IPS-11a (cell line): ENCODE measurements around the gene OR2T2.
"Not testable (repeated sequence)": the region's sequence is repeated elsewhere in the genome, so short reads cannot be mapped to it uniquely, and the experiment has no call there.

ENCODE experiments used
- H3K4me3 ChIP-seq: one replicate; pipeline ENCODE4 v1.5.1; 2013; ENCODE audit warnings: low read depth, low read length, control low read depth

The OR2T2 gene, protein sequence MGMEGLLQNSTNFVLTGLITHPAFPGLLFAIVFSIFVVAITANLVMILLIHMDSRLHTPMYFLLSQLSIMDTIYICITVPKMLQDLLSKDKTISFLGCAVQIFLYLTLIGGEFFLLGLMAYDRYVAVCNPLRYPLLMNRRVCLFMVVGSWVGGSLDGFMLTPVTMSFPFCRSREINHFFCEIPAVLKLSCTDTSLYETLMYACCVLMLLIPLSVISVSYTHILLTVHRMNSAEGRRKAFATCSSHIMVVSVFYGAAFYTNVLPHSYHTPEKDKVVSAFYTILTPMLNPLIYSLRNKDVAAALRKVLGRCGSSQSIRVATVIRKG

DNA sequence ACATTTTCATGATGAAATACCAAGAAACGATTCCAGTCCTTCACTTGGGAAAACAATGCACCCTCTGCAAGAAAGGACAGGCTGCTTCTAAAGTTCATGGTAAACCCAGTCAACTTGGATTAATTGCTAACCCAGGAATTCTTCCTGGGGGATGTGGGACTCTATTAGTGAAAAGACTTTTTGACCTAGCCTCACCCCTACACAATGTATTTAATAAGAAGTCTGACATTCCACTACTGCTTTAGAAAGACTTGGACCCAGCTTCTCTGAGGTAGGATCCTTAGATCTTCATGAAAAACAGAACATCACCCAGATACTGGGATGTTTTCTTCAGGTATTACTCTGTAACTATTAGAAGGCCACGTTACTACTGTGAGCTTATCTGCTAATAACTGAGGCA, at the start of gene OR2T2:
TSS of gene OR2T2 (plus strand) at position 239 of the 400 bp plus-strand sequence. CDS start 7,161 bp downstream, outside the sequence.
- H3K4me3 ChIP-seq: not testable (repeated sequence)

DNA sequence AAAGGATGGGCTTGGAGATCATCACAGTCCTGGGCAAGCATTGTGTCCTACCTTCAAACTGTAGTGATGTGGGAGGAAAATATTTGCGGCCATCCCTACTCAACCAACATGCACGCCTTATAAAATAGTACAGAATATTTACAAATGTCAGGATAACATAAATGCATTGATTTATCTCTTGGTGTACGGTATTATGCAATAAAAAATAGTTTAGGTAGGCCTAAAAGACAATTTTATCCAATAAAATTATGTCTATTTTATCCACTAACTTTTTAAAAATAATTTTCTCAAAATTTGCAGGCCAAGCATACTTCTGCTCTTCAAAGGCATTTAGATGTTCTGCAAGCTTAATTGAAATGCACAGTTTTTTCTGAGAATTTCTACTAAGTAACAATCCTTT, 42.7 kb upstream of the OR2T2 start, which contains the start of gene OR2T1:
TSS of gene OR2T1 (plus strand) at position 301 of the 400 bp plus-strand sequence. CDS start 3,100 bp downstream, outside the sequence.
- no peak within 1 kb of the TSS for H3K4me3 ChIP-seq

DNA sequence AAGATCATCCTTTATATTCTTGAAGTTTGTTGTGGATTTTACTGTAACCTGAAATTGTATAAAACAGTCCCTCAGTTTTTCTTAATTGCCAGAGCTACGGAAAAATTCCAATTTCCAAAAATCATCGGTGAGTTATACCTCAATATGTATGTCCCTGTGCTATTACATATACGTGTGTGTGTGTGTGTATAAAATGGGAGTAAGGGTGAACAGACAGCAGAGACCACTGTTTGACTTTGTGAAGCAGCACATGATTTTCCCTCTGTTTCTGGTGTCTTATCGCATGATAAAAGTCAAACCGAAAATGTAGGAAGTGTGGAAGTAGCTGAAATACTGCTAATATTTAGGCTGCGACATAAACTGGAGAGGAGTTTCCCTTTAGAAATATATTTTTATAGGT, 41.4 kb upstream of the OR2T2 start:
- no peak overlapping the region for H3K4me3 ChIP-seq

DNA sequence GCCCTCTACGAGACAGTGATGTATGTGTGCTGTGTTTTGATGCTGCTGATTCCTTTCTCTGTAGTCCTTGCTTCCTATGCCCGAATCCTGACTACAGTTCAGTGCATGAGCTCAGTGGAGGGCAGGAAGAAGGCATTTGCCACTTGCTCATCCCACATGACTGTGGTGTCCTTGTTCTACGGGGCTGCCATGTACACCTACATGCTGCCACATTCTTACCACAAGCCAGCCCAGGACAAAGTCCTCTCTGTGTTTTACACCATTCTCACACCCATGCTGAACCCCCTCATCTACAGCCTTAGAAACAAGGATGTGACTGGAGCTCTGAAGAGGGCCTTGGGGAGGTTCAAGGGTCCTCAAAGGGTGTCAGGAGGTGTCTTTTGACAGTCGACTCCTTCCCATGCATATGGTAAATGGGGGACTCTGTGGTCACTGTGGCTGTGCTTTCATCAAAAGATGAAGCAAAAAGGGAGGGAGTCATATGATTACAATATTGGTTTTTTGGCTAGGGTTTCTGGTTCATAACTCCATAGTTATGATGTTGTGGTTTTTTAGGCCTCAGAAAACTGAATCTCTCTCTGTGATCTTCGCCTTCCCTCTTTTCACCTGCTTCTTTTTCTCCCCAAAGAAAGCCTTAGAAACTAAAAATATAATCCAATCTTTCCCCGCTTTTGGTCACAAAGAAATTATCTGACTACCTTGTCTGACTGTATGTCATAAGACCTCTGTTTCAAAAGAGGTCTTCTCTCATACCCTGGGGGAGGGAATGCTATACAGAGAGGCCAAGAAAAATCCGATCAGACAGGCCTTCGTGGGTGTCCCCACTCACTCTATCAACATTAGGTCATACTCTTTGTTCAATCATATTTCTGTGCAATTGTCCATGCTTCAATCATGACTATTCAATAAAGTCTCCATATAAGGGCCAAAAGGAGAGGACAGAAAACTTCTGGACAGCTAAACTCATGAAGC, 38.4 kb upstream of the OR2T2 start:
- H3K4me3 ChIP-seq: no peak overlapping the region

DNA sequence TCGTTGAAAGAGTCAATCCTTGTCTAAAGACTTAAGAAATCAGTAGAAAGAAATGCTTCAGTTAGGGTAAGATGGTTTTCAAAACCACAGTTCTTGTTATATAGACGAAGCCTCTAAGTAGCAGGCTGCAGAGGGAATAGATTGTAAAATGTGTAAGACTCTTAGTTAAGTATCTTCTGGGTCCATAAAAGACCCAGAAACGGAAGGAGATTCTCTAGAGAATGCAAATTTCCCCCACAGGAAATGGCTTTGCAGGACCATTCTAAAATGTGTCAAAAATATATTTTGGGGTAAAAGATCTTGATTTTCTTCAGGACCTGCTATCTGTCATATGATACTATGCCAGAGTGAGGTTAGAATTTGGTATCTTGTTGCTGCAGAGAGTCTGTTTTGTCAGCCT, 29.2 kb upstream of the OR2T2 start:
- H3K4me3 ChIP-seq: no peak overlapping the region

DNA sequence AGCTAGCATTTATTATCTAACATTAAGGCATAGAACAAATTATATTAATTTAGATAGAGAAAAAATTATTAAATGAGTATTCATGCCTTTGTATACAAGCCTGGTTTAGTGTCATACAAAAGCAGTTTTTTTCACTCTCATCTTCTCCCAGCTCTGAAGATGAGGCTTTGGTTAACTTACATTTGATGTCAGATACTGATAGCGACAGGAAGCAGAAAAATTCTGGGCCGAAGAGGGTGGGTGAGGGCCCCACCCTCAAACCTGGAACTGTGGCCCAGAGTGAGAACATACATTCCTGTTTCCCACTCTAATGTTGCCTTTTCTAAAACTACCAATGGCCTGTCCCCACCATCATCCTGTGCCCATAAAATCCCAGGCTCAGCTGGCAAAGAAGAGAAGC, 27.6 kb upstream of the OR2T2 start:
- H3K4me3 ChIP-seq: no peak overlapping the region

DNA sequence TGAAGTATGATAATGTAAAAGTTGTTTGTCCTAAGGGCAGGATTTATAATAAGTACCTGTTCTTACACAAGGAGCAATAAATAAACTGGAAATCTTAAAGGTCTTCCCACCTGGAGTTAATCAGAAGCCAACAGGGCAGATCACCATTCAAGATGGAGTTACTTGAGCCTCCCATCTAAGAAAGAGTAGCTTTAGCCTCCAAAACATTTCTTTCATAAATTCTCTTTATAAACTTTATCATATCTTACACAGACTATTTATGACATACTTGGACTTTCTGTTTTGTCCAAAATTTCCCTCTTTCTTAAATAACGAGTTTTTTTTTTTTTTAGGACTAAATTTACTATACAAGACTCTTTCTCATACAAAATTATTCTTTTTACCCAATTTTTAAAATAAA, 24.1 kb upstream of the OR2T2 start:
- H3K4me3 ChIP-seq: no peak overlapping the region

DNA sequence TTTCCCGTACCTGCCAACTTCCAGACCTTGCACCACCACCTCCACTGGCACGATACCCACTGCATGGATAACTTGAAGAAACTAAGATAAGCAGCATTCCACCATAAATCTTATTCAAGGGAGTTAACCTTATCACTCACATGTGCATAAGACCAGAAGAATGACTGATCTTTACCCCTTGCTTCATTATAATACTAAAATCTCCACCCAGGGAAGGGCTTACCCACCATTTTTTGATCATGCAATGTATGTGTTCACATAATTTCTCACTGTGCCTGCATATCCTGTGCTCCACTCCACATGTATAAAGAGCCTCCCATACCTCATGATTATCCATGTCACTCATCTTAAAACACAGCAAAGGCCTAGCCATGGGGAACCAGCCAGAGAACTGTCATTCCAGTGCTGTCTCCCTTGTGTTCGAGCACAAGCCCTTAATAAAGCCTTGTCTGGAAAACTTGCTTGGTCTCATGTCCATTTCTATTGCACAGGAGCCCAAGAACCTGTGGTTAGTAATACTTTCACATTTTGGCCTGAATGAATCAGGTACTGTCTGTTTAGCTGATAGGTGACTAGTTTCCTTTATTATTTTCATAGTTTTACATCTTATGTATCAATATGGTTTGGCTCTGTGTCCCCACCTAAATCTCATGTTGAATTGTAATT, 17.8 kb upstream of the OR2T2 start:
- not testable (repeated sequence) for H3K4me3 ChIP-seq

DNA sequence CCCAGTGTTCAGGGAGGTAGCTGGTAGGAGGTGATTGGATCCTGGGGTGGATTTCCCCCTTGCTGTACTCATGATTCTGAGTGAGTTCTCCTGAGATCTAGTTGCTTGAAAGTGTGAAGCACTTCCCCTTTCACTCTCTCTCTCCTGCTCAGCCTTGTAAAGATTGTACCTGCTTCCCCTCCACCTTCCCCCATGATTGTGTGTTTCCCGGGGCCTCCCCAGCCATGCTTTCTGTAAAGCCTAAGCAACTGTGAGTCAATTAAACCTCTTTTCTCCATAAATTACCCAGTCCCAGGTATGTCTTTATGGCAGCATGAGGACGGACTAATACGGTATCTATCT, 17.3 kb upstream of the OR2T2 start:
- H3K4me3 ChIP-seq: not testable (repeated sequence)

DNA sequence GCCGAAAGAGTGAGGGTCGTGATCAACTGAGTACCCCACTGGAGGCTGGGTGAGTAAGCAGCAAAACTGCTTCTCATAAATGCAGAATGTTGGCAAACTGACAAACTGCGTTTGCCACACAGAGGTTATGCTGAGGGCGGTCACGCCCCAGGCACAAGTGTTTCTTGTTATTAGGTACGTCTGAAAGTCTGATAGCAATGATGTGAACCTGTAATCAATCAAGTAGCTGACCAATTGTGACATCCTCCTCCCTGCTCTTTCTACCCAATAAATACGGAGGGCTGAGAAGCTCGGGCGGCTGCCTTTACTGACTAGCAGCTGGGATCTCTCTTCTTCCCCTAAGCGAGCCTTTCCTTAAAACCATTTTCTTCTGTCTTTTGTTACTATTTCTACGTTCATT, 13.8 kb upstream of the OR2T2 start:
- not testable (repeated sequence) for H3K4me3 ChIP-seq

DNA sequence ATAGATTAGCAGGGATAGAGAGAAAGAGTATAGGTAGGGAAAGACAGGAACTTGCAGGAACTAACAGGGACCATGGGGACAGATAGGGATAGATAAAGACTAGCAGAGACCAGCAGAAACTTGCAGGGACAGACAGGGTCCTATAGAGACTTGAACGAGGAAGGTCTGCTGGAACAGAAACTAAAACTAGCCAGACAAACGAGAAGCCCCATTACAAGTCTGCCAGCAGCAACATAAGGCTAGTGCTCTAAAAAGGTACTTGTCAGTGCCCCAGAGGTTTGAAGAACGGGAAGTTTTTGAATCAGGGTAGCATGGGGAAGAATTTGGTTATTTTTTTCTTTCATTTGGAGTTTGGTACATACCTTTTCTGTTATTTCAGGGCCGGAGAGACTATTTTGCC, 13.2 kb upstream of the OR2T2 start:
- H3K4me3 ChIP-seq: not testable (repeated sequence)

DNA sequence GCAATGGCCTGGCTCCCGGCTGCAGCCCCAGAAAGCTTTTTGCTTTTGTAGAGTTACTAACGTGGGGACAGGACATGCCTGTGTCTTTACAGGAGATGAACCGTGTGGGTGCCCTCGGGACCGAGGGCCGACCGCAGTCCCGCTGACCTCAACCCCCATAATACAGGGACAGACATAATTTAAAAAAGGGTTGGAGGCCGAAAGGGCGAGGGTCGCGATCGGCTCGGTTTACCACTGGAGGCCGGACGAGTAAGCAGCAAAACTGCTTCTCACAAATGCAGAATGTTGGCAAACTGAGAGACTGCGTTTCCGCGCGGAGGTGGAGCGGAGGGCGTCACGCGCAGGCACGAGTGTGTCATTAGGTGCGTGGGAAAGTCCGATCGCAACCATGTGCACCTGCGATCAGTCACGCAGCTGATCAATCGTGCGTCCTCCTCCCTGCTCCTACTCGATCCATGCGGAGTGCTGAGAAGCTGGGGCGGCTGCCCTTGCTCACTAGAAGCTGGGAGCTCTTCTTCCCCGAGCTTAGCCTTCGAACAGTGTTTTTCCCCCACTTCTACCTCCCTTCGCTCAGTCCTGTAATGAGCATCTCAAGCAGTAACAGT, 11.5 kb upstream of the OR2T2 start:
- H3K4me3 ChIP-seq: not testable (repeated sequence)

DNA sequence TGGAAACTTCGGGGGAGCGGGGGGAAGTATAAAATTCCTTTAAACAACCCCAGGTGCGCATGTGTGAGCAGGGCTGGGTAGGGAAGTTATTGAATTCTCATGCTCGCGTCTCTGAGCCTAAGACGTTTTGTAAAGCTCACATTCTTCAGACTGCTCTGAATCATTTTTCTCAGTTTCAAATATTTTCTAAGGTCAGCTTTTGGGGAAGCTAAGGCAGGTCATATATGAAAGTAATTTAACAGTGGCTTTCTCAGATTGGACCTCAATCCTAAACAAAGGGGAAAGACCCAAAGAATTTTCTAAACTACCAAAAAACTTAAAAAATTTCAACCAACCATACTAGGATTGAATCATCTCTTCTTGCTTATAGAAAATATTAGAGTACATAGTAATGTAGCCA, 10.5 kb upstream of the OR2T2 start:
- not testable (repeated sequence) for H3K4me3 ChIP-seq

DNA sequence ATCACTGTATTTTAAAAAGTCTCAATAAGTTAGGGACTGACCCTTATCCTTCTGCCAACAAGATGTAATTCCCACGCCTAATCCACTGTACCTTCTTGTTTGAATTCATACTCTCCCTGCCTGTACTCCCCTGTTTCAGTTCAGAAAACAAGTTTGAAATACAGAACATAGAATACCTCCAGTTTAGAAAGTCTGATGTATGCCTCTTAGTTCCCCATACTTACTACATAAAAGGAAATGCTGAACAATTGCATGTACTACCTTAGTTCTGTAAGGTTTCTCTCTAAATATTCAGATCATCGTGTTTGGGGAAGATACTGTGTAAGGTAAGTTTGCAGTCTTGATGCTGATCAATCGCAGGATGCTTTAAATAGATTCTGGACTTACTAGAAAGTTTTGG, 9.1 kb upstream of the OR2T2 start:
- H3K4me3 ChIP-seq: not testable (repeated sequence)

DNA sequence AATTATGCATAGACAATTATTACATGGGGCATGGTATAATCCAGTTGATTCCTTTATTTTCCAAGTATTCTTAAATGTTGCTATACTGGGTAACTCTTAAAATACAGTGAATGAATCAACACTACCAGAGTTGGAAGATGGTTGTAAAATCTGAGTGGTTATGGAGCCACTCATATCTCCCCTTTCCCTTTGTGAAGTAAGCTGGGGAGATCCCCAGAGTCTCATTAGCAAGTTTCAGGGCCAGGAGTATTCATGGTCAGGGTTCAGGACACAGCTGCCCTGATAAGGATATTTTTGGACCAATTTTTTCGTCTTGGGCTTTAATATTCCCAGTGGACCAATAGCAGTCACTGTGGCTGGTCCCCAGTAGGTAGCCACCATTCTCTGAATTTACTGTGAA, 6.8 kb upstream of the OR2T2 start:
- not testable (repeated sequence) for H3K4me3 ChIP-seq

DNA sequence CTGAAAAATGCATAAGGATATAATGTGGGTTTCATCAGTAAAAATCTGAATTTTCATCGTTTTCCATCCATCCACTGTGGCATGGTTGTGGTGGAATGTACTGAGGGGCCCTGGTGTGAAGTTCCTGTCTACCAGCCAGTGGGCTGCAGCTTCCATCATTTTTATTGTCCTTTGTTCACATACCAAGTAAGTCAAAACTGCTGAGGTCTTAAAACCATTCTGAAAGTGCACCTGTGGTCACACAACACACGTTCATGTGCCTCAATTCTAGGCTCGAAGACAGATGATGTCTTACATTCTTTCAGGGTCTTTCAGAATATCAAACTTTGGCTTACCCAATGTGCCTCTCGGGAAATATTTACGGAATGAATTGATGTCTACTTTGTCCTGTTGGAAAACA, 6.2 kb upstream of the OR2T2 start:
- H3K4me3 ChIP-seq: not testable (repeated sequence)

DNA sequence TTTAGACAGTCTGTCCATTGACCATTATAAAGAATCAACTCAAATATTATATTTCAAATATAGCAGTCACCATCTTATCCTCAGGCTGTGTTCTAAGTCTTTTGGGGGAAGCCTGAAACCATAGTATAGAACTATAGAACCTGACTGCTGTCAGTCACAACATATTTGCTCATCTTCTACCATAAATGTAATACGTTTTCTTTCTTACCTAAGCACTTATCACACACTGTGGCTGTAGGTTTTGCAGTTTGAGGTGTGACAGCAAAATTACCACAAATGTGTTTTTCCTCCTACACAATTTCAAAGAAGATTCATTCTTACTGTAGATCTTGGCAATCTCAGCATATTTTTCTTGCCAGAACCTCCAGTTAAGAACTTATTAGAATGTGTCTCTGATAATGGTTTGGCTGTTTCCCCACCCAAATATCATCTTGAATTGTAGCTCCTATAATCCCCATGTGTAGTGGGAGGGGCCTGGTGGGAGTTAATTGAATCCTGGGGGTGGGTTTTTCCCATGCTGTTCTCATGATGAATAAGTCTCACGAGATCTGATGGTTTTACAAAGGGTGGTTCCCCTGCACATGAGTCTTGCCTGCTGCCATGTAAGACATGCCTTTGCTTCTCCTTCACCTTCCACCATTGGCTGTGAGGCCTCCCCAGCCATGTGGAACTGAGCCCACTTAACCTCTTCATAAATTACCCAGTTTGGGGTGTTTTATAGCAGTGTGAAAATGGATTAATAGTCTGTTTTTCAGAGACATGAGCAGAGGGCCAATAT, 2.7 kb upstream of the OR2T2 start:
- not testable (repeated sequence) for H3K4me3 ChIP-seq

DNA sequence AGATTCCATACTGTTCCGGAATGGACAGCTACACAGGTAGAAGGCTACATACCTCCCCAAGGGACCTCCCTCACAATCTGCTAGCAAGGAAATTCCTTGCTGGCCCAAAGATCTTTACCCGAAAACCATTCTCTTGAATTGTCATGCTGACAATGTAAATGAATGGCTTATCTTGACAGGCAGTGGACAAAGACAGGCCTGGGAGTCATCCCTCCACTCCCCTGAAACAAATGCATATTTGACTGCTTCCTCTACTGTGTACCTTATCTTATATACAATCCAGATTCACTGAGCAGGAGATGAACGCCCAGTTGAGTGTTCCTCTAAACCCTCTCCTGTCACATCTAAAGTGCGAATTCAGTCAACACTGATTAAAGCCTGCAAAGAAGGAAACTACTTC, 834 bp upstream of the OR2T2 start:
- H3K4me3 ChIP-seq: not testable (repeated sequence)

DNA sequence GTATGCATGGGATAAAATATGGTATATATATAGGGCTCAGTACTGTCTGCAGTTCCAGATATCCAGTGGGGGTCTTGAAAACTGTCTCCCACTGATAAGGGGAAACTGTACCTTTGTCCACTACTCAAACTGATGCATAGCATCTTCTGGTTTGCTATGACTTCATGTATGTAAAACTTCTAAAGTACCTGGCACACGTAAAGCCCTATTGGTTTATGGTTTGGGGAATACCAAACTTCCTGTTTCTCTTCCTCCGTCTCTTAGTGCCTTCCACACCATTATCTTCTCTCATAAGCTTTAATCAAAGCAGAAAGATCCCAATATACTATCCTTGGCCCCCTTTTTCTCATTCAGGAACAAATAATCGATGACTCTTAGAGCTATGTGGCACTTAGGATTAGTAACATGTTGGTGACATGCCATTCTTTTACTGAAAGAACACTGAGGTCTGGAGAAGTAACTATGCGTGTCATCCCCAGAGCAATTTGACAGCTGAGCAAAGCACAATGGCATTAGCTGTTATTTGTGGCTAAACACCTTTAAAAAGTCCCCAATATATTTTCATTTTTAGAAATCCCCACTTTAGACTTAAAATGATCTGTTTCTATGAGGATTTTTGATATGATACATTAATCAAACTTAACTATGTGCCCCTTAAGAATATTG, 3.1 kb downstream of the OR2T2 start:
- not testable (repeated sequence) for H3K4me3 ChIP-seq
